NAMALWA (cell line): ENCODE results near the gene GCKR.
"Not testable (repeated sequence)": the region's sequence is repeated elsewhere in the genome, so short reads cannot be mapped to it uniquely, and the experiment has no call there.

Experiments used
- DNase-seq: peaks from one replicate; pipeline ENCODE4 v3.0.0-alpha.2; 2015; ENCODE audit warnings: low spot score

The GCKR gene

DNA sequence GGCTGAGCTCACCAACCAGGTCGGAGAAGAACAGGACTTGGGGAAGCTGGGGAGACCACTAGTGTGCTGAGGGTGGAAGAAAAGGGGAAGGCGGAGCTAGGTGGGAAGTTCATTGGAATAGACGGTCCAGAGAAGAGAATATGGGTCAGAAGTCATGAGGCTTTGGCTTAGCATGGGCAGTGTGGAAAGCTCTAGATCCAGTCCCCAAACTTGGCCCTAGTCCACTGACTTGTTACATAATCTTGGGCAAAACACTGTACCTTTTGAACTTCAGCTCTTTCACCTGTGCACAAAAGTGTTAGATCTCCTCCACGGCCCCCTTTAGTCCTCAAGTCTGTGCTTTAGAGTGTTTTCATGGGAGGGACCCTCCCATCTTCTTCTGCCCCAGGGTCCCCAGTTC, 10.7 kb downstream of the GCKR start:
- no peak for DNase-seq

DNA sequence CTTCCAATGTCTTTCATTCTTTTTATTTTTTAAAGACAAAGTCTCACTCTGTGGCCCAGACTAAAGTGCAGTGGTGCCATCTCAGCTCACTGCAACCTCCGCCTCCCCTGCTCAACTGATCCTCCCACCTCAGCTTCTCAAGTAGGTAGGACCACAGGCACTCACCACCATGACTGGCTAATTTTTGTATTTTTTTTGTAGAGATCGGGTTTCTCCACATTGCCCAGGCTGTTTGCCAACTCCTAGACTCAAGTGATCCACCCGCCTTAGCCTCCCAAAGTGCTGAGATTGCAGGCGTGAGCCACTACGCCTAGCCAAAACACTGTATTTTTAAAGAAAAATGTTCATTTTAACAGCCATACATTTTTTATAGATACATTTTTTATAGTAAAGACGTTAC, 12.7 kb downstream of the GCKR start:
- no peak for DNase-seq

DNA sequence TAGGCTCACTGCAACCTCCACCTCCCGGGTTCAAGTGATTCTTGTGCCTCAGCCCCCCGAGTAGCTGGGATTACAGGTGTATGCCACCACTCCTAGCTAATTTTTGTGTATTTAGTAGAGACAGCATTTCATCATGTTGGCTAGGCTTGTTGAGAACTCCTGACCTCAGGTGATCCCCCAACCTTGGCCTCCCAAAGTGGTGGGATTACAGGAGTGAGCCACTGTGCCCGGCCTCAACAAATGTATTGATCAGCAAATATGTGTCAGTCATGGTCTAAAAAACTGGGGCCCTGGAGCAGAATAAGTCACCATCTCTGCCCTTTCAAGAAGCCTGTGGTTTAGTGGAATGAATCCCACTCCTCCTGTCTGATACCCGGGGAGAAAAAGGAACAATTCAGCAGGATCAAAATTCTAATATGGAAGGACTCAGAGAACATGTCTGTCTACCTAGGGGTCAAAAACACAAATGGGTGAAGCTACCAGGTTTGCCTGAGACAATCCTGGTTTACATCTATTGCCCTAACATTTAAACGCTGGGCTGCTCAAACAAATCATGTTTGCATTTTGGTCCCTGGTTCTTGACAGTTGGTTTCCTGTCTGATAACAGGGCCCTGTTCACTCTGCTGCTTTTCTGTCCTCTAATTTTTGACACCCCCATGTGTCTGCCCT, 21.6 kb downstream of the GCKR start:
- DNase-seq: no peak

DNA sequence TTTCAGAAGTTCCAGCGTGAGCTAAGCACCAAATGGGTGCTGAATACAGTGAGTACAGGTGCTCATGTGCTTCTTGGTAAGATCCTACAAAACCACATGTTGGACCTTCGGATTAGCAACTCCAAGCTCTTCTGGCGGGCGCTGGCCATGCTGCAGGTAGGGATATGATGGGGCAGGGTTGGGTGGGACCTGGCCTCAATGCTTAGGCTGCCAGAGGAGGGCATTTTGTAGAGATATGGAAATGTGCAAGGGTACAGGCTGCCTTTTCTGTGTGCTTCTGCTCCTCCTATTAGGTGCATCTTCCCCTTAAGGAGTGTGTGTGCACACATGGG, 22.1 kb downstream of the GCKR start:
- DNase-seq: no peak

DNA sequence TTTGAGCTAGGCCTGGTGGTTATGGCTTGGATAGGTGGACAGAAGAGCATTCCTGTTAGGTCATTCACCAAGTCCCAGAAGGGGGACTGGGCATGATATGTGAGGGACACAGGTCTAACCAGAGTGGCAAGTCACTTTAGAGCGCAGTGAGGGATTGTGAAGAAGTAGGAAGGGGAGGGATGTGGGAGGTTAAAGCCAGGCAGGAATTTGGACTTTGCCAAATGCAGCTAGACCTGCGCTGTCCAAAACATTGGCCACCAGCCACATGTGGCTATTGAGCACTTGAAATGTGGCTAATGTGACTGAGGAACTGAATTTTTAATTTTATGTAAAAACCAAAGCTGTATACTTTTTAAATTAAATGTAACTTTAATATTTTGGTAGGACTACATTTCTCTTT, 23.7 kb downstream of the GCKR start:
- no peak for DNase-seq

DNA sequence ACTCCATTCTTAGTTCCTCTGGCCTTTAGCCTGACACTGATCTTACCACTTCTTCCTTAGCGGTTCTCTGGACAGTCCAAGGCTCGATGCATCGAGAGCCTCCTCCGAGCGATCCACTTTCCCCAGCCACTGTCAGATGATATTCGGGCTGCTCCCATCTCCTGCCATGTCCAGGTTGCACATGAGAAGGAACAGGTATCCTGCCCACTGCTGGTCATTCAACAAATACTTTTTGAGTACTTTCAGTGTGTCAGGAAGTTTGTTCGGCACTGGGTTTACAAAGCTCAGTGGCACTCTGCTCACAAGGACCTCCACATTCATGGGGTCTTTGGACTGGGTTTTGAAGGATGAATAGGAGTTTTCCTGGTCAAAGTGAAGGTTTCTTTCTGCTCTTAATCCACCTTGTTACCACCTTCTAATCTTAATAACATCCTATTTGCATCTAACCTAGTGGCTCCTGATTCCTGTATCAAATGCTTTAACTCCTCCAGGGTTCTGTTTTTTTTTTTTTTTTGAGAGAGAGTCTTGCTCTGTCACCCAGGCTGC, 25.8 kb downstream of the GCKR start:
- no peak for DNase-seq

DNA sequence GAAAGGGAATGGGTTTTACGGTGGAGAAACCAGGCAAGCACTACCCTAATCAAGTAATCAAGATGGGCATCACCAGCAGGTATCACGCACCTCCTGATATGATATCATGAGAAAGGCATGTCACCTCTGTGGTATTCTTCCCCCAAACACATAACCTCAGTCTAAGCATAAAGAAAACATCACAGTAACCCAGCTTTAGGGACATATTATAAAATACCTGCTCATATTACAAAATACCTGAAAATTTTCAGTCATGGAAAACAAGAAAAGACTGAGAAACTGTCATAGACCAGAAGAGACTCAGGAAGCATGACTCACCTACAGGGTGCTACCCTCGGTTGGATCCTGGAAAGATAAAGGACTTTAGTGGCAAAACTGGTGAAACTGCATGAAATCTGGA, 30.5 kb downstream of the GCKR start:
- DNase-seq: no peak

DNA sequence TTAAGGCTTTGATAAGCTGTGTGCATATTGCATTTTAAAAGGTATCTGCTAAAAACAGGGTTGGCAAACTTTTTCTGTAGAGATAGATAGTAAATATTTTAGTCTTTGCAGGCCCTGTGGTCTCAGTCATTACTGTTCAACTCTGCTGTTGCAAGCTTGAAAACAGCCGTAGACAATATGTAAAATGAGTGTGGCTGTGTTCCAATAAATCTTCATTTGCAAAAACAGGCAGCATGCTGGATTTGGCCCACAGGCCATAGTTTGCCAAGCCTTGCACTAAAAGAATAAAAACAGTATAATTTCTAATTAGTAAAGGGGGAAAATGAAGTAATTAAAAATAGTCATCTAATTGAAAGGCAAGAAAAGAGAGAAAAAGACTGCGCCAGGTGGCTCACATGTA, 35.3 kb downstream of the GCKR start:
- DNase-seq: no peak

DNA sequence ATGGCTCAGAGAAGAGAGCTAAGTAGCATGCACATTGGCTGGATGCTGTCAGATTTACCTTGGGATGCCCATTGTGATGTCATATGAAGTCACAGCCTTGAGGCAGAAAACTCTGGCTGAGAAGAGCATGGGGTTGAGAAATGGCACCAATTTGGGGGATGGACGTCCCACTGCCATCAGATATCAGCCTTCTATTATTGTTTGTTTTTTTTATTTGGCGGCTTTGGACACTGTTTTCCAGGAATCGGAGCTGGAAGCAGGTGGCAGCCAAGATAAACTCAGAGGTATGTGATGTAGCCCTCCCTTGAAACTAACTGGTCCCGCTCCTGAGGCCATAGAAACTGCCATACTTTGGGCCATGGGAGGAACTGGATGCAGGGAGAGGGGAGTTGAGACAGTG, 40.6 kb downstream of the GCKR start:
- no peak for DNase-seq

DNA sequence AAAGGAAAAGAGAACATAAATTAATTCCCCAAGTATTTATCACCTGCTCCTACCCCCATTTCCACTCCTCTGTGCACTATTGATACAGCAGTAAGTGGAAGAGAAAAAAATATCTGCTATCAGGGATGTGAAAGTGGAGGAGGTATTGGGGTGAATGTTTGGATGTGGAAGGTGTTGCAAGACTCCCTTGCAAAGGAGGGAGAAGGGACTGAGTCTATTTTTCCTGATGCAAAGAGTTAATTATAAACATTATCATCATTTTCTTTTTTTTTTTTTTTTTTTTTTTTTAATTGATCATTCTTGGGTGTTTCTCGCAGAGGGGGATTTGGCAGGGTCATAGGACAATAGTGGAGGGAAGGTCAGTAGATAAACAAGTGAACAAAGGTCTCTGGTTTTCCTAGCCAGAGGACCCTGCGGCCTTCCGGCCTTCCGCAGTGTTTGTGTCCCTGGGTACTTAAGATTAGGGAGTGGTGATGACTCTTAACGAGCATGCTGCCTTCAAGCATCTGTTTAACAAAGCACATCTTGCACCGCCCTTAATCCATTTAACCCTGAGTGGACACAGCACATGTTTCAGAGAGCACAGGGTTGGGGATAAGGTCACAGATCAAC, 42.3 kb downstream of the GCKR start:
- not testable (repeated sequence) for DNase-seq

DNA sequence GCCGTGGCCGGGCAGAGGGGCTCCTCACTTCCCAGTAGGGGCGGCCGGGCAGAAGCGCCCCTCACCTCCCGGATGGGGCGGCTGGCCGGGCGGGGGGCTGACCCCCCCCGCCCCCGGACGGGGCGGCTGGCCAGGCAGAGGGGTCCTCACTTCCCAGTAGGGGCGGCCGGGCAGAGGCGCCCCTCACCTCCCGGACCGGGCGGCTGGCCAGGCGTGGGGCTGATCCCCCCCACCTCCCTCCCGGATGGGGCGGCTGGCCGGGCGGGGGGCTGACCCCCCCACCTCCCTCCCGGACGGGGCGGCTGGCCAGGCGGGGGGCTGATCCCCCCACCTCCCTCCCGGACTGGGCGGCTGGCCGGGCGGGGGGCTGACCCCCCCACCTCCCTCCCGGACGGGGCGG, 43.0 kb downstream of the GCKR start:
- DNase-seq: not testable (repeated sequence)

DNA sequence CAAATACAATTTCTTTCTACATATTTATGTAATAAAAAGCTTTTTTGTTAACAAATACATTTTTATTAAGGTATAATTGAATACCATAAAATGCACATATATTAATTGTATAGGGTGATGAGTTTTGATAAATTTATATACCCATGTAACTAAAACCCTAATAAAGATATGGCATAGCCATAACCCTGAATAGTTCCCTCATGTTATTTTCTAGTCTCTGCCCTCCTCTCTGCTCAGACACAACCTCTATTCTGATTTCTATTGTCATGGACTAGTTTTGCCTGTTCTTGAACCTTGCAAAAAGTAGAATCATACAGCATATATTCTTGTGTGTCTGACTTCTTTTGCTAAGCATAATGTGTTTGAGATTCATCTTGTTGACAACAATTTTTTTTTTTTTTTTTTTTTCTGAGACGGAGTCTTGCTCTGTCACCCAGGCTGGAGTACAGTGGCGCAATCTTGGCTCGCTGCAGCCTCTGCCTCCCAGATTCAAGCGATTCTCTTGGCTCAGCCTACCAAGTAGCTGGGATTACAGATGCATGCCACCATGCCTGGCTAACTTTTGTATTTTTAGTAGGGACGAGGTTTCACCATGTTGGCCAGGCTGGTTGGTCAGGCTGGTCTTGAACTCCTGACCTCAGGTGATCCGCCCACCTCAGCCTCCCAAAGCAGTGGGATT, 47.6 kb downstream of the GCKR start:
- no peak for DNase-seq

DNA sequence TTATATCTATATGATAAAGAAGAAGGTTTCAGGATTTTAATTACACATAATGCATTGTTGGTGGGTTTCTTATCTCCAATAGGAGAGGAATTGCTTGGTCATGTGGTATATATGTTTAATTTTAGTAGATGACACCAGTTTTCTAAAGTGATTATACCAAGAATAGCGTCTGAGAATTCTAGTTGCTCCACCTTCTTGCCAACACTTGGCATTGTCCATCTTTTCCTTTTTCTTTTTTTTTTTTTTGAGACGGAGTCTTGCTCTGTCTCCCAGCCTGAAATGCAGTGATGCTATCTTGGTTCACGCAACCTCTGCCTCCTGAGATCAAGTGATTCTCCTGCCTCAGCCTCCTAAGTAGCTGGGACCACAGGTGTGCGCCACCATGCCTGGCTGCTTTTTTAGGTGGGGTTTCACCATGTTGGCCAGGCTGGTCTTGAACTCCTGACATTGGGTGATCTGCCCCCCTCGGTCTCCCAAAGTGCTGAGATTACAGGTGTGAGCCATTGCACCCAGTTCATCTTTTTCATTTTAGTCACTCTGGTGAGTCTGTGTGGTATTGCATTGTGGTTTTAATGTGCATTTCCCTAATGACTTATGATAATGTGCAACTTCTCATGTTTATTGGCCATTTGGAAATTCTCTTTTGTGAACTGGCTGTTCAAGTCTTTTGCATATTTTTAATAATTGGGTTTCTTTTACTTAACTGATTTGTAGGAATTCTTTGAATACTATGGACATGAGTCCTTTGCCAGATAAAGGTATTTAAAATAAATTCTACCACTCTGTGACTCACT, 48.9 kb downstream of the GCKR start:
- DNase-seq: no peak

DNA sequence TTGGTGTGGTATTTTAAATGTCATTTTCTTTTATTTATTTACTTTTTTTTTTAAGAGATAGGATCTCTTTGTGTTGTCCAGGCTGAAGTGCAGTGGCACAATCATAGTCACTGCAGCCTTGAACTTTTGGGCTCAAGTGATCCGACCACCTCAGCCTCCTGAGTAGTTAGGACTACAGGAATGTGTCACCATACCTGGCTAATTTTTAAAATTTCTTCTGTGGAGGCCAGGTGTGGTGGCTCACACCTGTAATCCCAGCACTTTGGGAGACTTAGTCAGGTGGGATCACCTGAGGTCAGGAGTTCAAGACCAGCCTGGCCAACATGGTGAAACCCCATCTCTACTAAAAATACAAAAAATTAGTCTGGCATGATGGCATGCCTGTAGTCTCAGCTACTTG, 52.7 kb downstream of the GCKR start:
- no peak for DNase-seq

DNA sequence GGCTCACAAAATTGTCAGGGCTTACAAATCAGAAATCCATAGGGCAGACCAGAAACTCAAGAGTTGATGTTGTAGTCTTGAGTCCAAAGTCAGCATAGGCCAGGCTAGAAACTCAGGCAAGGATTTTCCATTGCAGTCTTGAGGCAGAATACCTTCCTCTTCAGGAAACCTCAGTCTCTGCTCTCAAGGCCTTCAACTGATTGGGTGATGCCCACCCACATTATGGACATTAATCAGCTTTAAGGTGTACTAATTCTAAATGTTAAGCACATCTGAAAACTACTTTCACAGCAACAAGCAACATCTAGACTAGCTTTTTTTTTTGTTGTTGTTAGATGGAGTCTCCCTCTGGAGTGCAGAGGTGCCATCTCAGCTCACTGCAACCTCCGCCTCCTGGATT, 54.9 kb downstream of the GCKR start:
- no peak for DNase-seq

DNA sequence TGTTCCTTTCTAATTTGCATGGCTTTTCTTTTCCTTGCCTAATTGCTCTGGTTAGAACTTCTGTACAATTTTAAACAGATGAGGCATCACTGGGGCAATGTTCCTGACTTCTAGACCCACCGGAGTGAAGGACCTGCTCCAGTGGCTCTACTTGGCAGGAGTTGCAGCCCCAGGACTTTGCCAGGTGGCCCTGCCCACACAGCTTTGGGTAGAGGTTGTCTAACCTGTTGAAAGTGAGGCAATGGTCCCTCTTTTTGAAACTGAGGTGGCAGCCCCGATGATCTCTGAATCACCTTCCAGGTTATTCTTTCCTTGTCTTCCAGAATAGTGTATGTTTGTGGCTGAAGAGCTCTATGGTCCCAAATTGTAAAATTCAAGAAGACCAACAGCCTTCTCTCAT, 56.3 kb downstream of the GCKR start:
- DNase-seq: no peak

DNA sequence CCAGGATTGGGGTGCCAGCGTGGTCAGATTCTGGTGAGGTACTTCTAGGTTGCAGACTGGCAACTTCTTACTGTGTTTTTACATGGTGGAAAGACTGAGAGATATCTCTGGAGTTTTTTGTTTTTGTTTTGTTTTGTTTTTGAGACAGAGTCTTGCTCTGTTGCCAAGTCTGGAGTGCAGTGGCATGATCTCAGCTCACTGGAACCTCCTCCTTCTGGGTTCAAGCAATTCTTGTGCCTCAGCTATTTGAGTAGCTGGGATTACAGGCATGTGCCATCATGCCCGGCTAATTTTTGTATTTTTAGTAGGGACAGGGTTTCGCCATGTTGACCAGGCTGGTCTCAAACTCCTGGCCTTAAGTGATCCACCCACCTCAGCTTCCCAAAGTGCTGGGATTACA, 57.8 kb downstream of the GCKR start:
- not testable (repeated sequence) for DNase-seq

DNA sequence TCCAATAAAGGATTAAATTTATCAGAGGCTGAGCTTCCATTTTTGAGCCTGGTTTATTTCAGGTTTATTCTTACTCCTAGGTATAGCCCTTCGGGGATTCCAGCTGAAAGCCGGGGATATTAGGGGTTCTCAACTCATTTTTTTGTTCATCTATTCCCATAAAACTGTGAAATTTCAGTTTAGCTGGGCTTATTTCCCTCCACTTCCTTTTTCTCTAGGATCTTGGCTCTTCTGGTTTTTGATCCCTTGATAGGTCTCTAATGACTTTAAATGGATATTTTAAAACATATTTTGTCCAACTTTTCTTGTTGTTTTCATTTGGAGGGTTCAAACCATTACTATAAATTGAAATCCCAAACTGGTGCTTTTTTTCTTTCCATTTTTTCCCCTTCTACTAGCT, 62.6 kb downstream of the GCKR start:
- no peak for DNase-seq

DNA sequence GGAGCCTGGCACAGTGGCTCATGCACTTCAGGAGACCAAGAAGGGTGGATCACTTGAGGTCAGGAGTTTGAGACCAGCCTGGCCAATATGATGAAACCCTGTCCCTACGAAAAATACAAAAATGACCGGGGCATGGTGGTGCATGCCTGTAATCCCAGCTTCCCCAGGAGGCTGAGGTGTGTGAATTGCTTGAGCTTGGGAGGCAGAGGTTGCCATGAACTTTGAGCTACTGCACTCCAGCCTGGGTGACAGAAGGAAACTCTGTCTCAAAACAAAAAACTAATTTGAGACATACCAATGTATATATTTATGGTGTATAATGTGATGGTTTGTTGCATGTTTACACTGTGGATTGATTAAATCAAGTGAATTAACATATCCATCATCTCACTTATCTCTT, 64.4 kb downstream of the GCKR start:
- DNase-seq: no peak

DNA sequence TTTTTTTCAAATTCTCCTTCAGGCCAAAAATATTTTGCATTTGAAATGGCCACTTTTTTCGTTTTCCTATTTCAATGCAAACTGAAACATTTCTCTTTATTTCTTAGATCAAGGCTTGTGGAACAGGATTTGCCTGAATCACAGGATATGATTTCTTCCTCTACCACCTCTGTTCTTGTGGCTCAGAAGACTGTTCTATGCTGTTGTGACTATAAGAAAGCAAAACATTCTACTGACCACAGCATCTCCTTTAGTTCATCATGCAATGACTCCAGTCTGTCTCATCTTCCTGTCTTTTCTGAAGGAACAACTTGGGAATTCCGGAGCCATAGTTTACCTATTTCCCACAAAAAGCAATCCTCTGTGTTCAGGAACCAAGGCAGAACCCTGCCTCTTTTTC, 70.0 kb downstream of the GCKR start:
- no peak for DNase-seq

DNA sequence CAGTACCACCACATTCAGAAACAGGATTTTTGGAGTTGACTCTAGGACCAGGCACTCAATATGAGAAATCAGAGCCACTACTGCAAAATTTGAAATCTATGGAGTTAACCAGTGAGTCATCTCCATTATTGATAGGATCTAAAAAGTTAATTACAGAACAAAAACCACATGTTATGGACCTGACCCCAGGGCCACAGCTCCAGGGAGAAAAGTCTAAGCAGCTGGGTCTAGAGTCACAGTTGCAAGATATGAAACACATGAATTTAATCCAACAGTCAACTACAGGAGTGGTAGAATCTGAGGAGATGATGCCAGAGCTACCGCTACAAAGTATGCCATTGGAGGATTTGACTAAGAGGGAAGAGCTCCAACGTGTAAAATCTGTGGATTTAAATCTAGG, 72.8 kb downstream of the GCKR start:
- no peak for DNase-seq

DNA sequence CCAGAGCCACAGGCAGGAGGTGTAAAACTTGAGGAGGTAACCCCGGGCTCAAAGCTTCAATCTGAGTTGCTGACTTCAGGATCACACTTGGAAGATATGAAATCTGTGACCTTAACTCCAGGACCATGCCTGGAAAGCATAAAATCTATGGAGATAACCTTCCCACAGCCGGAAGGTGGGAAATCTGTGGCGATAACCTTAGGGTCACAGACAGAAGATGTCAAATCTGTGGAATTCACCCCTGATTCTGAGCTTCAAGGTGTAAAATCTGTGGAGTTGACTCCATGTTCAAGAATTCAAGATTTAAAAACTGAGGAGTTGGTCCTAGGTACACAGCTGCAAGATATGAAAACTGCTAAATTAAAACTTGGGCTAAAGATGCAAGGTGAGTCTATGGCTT, 74.6 kb downstream of the GCKR start:
- DNase-seq: no peak

DNA sequence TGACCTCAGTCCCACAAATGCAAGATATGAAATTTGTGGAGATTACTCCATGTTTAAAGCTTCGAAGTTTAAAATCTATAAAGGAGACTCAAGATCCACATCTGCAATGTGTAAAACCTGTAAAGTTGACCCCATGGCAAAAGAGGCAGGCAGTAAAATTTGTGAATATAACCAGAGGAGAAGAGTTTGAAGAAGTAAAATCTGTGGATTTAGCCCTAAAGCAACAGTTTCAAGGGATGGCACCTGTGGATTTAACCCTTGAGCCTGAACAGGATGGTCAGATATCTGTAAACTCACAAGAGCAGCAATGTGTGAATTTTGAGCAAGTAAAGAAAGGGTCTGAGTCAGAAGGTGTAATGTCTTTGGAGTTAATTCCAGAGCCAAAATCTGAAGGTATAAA, 75.0 kb downstream of the GCKR start:
- DNase-seq: no peak
